Left renal cortex interstitium (tissue), 4 donors: ENCODE measurements around the gene ATRIP. TPM values are rescaled to one million over a fixed set of nuclear protein-coding genes. Genes with fewer than 3 reads are reported as not detected.
A peak's percentile ranks its signal among the peaks of the same experiment; 100 is the strongest.
"Not testable (repeated sequence)": the region's sequence is repeated elsewhere in the genome, so short reads cannot be mapped to it uniquely, and the experiment has no call there.

Source experiments
- DNase-seq, 4 donors: peaks; one replicate each; pipeline ENCODE4 v3.0.0-alpha.2; 2013; ENCODE audit warnings: low read depth in 4 of 4, low spot score in 2 of 4, missing footprints in 1 of 4
- polyA plus RNA-seq, 4 donors: library from polyadenylated mRNA; unstranded; fragments of 120-200 nt; gene quantifications; one replicate each; pipeline ENCODE4 v1.2.1, GENCODE V29; 2013; ENCODE audit not compliant: insufficient read length in 4 of 4

Gene ATRIP
- polyA plus RNA-seq, result 10 to 100 TPM; 12.0 to 15.5 (median 13.8) TPM

- DNase-seq, result no peak
These were observed at the start of gene ATRIP for GRCh38 chr3:48446425-48447193. TSS of gene ATRIP (plus strand) at chr3:48446737. CDS start at chr3:48446846, 109 bp downstream.

- no peak for DNase-seq
These were observed 48.5 kb upstream of the ATRIP start for GRCh38 chr3:48397767-48398681.

DNA sequence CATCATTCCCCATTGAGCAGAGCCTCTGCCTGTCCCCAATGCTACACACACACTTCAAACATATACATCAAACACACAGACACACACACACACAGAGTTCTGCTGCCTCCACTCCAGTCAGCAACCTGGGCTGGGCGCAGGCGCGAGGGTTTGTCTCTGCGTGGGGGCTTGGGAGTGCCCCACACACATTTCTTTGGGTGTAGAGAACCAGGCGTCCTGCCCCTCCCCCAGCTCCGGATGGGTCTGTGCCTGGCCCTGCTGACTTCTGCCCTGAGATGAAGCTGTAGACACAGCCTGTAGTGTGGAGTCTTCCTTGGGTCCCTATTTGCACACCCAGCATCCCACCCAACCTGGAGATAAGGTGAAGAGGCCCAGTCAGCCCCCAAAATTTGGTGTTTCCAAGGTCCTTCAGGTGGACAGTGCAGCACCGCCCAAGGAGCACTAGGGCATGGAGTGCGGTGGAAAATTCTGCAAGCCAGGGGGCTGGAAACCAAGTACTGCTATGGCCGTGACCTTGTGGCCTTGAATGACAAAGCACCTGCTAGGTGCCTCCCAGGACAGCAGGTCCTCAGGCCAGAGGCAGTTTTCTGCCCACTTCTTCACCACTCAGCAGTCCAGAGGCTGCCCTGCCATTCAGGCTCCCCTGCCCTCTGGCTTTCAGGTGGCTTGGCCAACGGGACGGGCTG lies 47.7 kb upstream of the ATRIP start:
- no peak for DNase-seq

- no peak for DNase-seq
These were observed 47.0 kb upstream of the ATRIP start for GRCh38 chr3:48399387-48400172.

- DNase-seq, result peak in 3 of 4 donors; percentile 34 to 58 (median 38)
These were observed 45.6 kb upstream of the ATRIP start for GRCh38 chr3:48400824-48401433.

DNA sequence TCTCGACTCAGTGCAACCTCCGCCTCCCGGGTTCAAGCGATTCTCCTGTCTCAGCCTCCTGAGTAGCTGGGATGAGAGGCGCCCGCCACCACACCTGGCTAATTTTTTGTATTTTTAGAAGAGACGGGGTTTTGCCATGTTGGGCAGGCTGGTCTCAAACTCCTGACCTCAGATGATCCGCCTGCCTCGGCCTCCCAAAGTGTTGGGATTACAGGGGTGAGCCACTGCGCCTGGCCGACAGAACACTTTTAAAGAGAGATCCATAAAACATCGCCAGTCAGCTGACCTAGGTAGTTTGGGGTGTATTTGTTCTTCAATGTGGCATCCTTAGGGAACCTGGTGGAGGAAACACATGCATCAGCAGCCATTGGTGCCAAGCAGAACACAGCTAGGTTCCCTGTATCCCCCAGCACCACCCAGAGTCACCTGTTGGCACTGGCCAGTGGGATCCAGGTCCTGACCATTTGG lies 45.1 kb upstream of the ATRIP start:
- not testable (repeated sequence) for DNase-seq

DNA sequence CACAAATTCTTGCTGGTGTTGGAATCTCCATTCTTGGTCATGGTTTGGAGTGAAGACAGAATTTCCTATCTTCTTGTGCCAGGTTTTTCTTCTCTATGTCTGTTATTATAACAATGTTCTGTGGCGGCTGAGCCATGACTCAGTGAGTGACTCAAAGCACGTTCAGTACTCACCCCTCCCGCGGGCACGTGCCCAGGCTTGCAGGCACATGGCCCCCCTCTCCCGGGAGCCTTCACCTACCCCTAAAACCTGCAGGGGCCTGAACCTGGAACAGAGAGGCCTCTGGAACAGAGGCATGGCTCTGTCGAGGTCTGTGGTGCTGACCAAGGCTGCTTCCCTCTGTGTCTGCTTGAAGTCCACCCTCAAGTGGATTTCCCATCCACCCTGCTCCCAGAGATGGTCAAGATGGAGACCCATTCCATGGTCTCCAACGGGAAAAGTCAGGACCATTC lies 44.2 kb upstream of the ATRIP start:
- no peak for DNase-seq

- DNase-seq, result no peak
These were observed 43.6 kb upstream of the ATRIP start for GRCh38 chr3:48402907-48403306.

DNA sequence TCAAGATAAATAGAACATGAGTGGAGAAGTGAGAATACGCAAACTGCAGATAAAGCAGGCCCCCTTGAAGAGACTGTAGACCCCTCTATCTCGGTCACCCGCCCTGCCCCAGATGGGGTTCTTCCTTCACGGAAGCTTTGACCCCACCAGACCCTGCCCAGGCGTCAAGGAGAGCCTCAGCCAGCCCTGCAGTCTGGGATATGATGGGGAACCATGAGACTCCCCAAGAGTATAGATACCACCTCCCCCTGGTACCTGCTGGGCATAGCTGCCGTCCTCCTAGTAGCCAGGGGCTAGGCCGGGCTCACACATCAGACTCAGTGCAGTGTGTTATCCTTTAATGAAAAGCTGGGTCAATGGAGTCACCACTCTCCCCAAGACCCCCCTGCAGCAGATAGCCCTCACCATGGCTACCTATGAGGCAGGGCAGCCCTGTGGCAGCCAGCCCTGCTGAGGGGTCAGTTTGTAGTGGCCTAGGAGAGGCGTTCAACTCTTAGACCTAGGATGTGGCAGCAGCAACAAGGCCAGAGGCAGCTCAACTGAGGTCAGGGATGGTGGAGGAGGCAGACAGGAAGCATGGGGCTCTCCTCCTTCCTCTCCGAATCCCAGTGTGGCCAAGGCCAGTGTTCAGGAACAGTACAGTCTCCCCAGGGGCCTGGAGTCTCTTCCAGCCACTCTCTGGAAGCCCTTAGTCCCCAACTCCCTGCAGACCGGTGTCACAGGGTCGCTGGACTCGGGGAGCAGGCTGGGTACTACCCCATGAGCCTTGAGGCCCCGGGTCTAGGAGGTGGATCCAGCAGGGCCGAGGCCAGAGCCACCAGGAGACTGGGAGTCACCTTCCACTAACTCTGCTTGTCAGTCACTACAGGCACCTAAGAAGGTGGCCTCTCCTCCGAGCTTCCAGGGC lies 42.8 kb upstream of the ATRIP start:
- no peak for DNase-seq

DNA sequence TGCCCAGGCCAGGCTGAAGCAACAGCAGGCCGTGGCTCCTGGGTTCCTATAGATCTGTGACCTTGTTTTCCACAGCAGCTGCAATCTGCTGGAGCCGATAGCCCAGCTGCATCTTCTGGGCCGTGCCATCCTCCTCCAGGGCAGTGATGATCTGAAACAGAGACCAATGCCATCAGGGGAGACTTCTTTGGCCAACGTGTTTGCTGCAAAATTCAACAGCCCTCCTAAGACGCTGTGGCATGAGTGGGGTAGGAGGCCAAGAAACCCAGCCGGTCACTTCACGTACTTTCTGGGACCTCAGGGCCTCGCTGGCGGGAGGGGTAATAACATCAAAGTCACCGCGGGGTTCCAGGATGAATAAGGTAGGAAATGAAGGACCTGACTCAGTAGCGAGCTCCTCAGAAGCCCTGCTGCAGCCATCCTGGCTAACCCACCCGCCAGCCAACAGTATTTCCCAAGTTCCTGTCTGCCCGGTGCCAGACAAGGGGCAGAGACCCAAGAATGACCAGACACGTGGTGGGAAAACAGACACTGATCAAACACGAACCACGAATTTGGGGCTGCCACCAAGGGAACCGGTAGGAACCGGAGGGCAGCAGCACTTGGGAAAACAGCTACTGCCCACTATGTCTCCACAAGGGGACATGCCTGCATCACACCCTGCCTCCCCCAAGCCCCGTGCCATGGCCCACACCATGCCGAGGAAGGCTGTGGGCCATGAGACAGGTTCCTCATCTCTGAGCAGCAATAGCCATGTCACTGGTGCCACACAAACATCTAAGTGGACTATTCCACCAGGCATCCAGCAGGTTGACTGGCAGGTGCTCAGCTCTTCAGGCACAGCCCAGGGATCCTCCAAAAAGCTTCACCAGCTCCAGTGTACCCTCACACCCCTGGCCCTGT lies 41.8 kb upstream of the ATRIP start:
- DNase-seq, result no peak

DNA sequence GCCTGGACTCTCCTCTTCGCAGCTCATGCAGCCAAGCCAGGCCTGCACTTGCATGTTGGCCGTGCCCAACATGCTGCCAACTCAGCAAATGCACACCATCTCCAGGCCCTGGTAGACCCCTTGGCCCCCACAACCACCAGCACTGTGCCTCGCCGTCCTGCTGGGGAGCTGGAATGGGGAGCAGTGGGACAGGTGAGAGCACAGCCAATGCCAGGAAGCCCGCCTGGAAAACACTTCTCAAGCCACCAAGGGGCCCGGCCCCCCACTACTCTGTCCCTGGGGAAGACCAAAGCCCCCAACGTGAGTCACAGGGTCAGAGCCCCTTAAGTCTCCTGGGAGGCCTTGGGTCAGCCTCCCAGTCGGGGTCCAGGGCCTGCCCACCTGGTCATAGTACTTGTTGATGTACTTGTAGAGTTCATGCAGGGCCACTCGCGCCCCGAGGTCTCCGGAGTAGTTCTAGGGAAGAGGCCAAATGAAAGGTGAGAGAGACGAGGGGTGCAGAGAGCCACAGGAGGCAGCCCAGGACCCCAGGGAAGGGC lies 41.1 kb upstream of the ATRIP start:
- DNase-seq, result no peak

GRCh38 chr3:48405971-48406370 lies 40.6 kb upstream of the ATRIP start:
- DNase-seq, result no peak

DNA sequence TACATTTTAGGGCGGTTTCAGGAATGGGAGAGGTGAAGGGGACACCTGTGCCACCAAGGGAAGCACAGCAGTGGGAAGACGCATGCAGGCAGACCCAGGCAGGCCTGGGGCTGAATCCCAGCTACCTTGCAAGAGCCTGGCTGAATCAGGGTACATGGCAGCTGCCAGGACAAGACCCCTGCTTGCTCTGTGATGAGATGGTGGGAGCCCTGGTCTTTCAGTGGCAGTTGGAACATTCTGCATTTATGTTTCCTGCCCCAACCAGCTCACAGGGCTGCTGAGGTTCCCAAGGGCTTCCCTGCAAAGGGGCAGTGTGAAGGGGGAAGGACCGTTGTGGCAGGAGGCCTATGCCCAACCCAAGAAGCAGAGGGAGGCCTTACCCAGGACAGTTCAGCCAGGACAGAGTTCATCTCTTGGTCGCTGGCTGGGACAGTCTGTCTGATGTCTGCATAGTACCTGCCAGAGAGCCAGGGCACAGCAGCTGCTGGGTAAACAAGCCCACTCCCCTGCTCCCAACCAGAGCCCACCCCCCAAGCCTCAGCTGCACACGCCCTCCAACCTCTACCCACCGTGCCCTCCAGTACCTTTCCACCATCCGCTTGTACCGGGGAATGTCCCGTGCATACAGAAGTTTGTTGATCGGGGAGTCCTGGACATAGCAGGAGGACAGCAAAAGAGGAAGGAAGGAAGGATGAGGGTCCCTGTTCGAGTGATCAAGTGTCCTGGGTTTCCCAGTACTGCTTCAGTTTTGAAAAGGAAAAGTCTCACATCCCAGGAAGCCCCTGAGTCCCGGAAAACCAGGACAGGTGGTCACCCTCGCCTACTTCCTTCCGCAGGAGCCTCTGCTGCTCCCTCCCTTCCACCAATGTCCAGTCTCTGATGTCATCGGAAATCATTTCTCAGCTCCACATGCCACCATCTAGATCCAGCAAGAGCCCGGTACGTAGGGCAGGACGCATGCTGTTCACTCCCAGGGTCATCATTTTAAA lies 39.8 kb upstream of the ATRIP start:
- DNase-seq, result no peak

DNA sequence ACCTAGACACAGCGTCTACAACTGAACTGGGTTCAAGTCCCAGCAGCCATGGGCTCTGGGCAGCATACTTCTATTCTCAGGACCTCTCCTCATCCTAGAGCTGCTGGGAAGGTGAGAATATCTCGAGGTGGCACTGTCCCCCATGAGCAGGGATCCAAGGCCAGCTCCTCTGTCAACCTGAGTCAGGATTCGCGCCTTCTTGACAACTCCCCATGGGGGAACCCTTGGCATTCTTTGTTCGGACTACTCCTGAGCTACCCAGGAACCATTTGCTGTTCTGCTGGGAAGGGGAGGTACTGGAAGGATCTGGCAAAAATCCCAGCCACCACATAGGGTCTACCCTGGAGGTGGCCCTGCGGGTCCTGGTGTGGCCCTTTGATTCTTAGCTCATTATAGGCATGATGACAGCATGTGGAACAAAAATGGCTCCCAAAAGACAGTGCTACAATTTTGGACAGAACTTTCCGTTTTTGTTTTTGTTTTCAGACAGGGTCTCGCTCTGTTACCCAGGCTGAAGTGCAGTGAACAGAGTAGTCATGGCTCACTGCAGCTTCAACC lies 38.9 kb upstream of the ATRIP start:
- no peak for DNase-seq

- no peak for DNase-seq
These were observed 37.7 kb upstream of the ATRIP start for GRCh38 chr3:48408823-48409281.
